HepG2 (cell line): ENCODE data around the gene EEF1AKMT3. TPM values are rescaled to one million over a fixed set of nuclear protein-coding genes. Genes with fewer than 3 reads are reported as not detected.

Source experiments
- GZF1 ChIP-seq: sonication (generic); formaldehyde crosslinking; IDR thresholded peaks from 2 replicates; pipeline ENCODE4 v1.5.1; 2020; ENCODE audit warnings: mild to moderate bottlenecking, missing genetic modification reagents
- KDM3A ChIP-seq: IDR thresholded peaks from 2 replicates; pipeline ENCODE4 v1.6.1; 2018; ENCODE audit warnings: low read depth, missing compliant biosample characterization
- KDM4B ChIP-seq: sonication (generic); formaldehyde crosslinking; IDR thresholded peaks from 2 replicates; pipeline ENCODE4 v1.4.0; 2020; ENCODE audit warnings: missing genetic modification reagents
- PAF1 ChIP-seq: IDR thresholded peaks from 2 replicates; pipeline ENCODE4 v1.6.1; 2016; ENCODE audit warnings: missing genetic modification reagents, missing compliant biosample characterization
- SALL1 ChIP-seq: sonication (generic); formaldehyde crosslinking; IDR thresholded peaks from 2 replicates; pipeline ENCODE4 v1.8.0; 2022; ENCODE audit warnings: mild to moderate bottlenecking, missing genetic modification reagents
- SNRNP70 ChIP-seq: fragments of 200-400 bp; formaldehyde crosslinking; IDR thresholded peaks from 2 replicates; pipeline ENCODE4 v1.6.1; 2017; ENCODE audit warnings: mild to moderate bottlenecking, low read depth, low read length, moderate library complexity
- TP53 ChIP-seq: sonication (generic); formaldehyde crosslinking; conservative IDR thresholded peaks from 2 replicates; pipeline ENCODE4 v1.4.0; 2020; ENCODE audit warnings: missing genetic modification reagents
- ZFP36 ChIP-seq: fragments of 150-350 bp; IDR thresholded peaks from 2 replicates; pipeline ENCODE4 v1.6.1; 2018; ENCODE audit warnings: borderline replicate concordance, low read length, low read depth; ENCODE audit not compliant: partially characterized antibody
- ZNF333 ChIP-seq: sonication (generic); formaldehyde crosslinking; IDR thresholded peaks from 2 replicates; pipeline ENCODE4 v1.4.0; 2020; ENCODE audit warnings: mild to moderate bottlenecking, missing genetic modification reagents, borderline replicate concordance
- ZNF564 ChIP-seq: sonication (generic); formaldehyde crosslinking; IDR thresholded peaks from 2 replicates; pipeline ENCODE4 v1.8.1; 2023; ENCODE audit warnings: mild to moderate bottlenecking, missing genetic modification reagents
- ZNF768 ChIP-seq: sonication (generic); formaldehyde crosslinking; IDR thresholded peaks from 2 replicates; pipeline ENCODE4 v1.4.0; 2020; ENCODE audit warnings: missing genetic modification reagents
- ZNF772 ChIP-seq: sonication (generic); formaldehyde crosslinking; IDR thresholded peaks from 2 replicates; pipeline ENCODE4 v1.5.0; 2020; ENCODE audit warnings: mild to moderate bottlenecking, missing genetic modification reagents
- ZSCAN29 ChIP-seq: sonication (generic); formaldehyde crosslinking; conservative IDR thresholded peaks from 2 replicates; pipeline ENCODE4 v1.4.0; 2020; ENCODE audit warnings: mild to moderate bottlenecking, missing genetic modification reagents
- ZSCAN30 ChIP-seq: sonication (generic); formaldehyde crosslinking; IDR thresholded peaks from 2 replicates; pipeline ENCODE4 v1.5.0; 2020; ENCODE audit warnings: mild to moderate bottlenecking, missing genetic modification reagents
- ZSCAN9 ChIP-seq: IDR thresholded peaks from 2 replicates; pipeline ENCODE4 v1.6.1; 2016; ENCODE audit warnings: borderline replicate concordance
- polyA plus RNA-seq, 8 experiments: library from polyadenylated mRNA; depleted of rRNA in 3 of 8; stranded (reverse) in 7 of 8; unstranded in 1 of 8; fragments of >200 nt; fragmentation: Illumina TruSeq in 4 of 8; extraction: Trizol in 4 of 8; gene quantifications; 2 replicates each; pipeline versions ENCODE4 v1.2.1 to v1.2.3, GENCODE V29; 2011 to 2016; ENCODE audit warnings: low read depth in 4 of 8, missing spikeins in 1 of 8, mixed read lengths in 1 of 8; ENCODE audit not compliant: insufficient read depth in 1 of 8
- total RNA-seq, 5 experiments: library from RNA; depleted of rRNA; stranded (reverse); fragments of >200 nt; fragmentation: Illumina TruSeq; extraction: Trizol; gene quantifications; 2 replicates each; pipeline ENCODE4 v1.2.3, GENCODE V29; 2016; ENCODE audit warnings: low read depth in 1 of 5
- TF ChIP-seq, protein P1 (sequence below): sonication (generic); formaldehyde crosslinking; IDR thresholded peaks from 2 replicates; pipeline ENCODE4 v1.4.0; 2020; ENCODE audit warnings: missing genetic modification reagents
- TF ChIP-seq, protein P2 (sequence below): sonication (generic); formaldehyde crosslinking; IDR thresholded peaks from 2 replicates; pipeline ENCODE4 v1.5.1; 2020; ENCODE audit warnings: mild to moderate bottlenecking, missing genetic modification reagents, moderate library complexity
- TF ChIP-seq, protein P3 (sequence below): IDR thresholded peaks from 2 replicates; pipeline ENCODE4 v1.6.1; 2012; ENCODE audit warnings: inconsistent platforms
- TF ChIP-seq, protein P4 (sequence below): sonication (generic); formaldehyde crosslinking; IDR thresholded peaks from 2 replicates; pipeline ENCODE4 v1.5.1; 2020; ENCODE audit warnings: missing genetic modification reagents, mild to moderate bottlenecking, borderline replicate concordance

Gene EEF1AKMT3
- total and polyA plus RNA-seq, 2 of the 13 experiments (the other 11 are each of a cell fraction or from before 2014, with no cell fraction given) = 4.7 to 11.4 TPM

DNA sequence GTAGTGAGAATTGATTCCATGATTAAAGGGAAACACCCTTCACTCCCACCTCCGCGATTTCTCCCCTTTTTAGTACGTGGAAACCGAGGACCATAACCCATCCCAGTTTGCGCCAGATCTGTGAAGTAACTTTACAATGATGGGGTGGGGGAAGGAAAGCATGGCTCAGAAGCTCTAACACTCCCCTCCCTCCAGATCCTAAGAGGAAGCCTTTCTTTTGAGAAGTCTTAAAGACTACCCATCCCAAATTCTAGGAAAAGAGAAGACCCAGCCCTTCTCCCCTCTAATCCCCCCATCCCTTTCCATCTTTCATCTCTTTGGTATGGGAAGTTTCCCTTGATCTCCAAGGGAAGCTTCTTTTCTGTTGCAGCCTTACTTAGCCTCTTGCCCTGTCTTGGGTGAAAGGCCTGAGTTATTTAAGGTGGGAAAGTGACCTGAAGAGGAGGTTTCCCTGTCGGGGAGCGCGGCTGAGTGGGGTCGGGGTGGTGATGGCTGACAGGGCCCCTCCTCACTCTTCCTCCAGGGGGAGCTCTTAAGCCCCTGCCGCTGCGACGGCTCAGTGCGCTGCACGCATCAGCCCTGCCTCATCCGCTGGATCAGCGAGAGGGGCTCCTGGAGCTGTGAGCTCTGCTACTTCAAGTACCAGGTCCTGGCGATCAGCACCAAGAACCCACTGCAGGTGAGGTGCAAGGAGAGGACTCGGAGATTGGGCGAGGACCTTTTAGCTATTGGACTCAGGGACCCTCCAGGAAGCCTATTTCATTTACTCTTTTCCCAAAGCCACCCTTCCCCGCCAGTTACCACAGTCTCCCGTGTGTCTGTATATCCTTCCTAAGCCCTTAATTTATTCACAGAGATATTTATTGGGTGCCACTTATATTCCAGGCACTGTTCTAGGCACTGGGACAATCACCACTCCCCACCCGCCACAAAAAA is 15.7 kb upstream of the EEF1AKMT3 start (continued):
- TF ChIP-seq, protein P1, sequence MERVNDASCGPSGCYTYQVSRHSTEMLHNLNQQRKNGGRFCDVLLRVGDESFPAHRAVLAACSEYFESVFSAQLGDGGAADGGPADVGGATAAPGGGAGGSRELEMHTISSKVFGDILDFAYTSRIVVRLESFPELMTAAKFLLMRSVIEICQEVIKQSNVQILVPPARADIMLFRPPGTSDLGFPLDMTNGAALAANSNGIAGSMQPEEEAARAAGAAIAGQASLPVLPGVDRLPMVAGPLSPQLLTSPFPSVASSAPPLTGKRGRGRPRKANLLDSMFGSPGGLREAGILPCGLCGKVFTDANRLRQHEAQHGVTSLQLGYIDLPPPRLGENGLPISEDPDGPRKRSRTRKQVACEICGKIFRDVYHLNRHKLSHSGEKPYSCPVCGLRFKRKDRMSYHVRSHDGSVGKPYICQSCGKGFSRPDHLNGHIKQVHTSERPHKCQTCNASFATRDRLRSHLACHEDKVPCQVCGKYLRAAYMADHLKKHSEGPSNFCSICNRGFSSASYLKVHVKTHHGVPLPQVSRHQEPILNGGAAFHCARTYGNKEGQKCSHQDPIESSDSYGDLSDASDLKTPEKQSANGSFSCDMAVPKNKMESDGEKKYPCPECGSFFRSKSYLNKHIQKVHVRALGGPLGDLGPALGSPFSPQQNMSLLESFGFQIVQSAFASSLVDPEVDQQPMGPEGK (CRISPR knock-in tag) = 0 out of 2 replicates have a peak, but pooled peaks have one; percentile 13
- no peak for TF ChIP-seq ZSCAN9 (CRISPR knock-in tag)
- no peak for TF ChIP-seq ZFP36
- TF ChIP-seq SALL1 (CRISPR knock-in tag) = no peak
- TF ChIP-seq, protein P2, sequence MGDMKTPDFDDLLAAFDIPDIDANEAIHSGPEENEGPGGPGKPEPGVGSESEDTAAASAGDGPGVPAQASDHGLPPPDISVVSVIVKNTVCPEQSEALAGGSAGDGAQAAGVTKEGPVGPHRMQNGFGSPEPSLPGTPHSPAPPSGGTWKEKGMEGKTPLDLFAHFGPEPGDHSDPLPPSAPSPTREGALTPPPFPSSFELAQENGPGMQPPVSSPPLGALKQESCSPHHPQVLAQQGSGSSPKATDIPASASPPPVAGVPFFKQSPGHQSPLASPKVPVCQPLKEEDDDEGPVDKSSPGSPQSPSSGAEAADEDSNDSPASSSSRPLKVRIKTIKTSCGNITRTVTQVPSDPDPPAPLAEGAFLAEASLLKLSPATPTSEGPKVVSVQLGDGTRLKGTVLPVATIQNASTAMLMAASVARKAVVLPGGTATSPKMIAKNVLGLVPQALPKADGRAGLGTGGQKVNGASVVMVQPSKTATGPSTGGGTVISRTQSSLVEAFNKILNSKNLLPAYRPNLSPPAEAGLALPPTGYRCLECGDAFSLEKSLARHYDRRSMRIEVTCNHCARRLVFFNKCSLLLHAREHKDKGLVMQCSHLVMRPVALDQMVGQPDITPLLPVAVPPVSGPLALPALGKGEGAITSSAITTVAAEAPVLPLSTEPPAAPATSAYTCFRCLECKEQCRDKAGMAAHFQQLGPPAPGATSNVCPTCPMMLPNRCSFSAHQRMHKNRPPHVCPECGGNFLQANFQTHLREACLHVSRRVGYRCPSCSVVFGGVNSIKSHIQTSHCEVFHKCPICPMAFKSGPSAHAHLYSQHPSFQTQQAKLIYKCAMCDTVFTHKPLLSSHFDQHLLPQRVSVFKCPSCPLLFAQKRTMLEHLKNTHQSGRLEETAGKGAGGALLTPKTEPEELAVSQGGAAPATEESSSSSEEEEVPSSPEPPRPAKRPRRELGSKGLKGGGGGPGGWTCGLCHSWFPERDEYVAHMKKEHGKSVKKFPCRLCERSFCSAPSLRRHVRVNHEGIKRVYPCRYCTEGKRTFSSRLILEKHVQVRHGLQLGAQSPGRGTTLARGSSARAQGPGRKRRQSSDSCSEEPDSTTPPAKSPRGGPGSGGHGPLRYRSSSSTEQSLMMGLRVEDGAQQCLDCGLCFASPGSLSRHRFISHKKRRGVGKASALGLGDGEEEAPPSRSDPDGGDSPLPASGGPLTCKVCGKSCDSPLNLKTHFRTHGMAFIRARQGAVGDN (CRISPR knock-in tag) = peak; percentile 63
- TF ChIP-seq, protein P3, sequence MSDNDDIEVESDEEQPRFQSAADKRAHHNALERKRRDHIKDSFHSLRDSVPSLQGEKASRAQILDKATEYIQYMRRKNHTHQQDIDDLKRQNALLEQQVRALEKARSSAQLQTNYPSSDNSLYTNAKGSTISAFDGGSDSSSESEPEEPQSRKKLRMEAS = peak; percentile 53; the same call in 1 of the 2 replicates
- TF ChIP-seq ZSCAN30 (CRISPR knock-in tag) = no peak
- no peak for TF ChIP-seq GZF1 (CRISPR knock-in tag)
- TF ChIP-seq ZNF772 (CRISPR knock-in tag) = no peak
- no peak for TF ChIP-seq TP53 (CRISPR knock-in tag)
- peak; percentile 12; the same call in 1 of the 2 replicates for TF ChIP-seq ZNF768 (CRISPR knock-in tag)
- no peak for TF ChIP-seq ZNF564
- TF ChIP-seq SNRNP70 = no peak
- no peak for TF ChIP-seq ZSCAN29 (CRISPR knock-in tag)
- no peak for TF ChIP-seq ZNF333 (CRISPR knock-in tag)
- no peak for TF ChIP-seq KDM4B
- TF ChIP-seq PAF1 (CRISPR knock-in tag) = no peak
- no peak for TF ChIP-seq KDM3A
- TF ChIP-seq, protein P4, sequence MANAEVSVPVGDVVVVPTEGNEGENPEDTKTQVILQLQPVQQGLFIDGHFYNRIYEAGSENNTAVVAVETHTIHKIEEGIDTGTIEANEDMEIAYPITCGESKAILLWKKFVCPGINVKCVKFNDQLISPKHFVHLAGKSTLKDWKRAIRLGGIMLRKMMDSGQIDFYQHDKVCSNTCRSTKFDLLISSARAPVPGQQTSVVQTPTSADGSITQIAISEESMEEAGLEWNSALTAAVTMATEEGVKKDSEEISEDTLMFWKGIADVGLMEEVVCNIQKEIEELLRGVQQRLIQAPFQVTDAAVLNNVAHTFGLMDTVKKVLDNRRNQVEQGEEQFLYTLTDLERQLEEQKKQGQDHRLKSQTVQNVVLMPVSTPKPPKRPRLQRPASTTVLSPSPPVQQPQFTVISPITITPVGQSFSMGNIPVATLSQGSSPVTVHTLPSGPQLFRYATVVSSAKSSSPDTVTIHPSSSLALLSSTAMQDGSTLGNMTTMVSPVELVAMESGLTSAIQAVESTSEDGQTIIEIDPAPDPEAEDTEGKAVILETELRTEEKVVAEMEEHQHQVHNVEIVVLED (CRISPR knock-in tag) = no peak
